Left ventricle myocardium inferior (tissue), 1 donor: ENCODE results near the gene CITED4. TPM values are rescaled to one million over a fixed set of nuclear protein-coding genes. Genes with fewer than 3 reads are reported as not detected.

Experiments
- DNase-seq: peaks from one replicate; pipeline ENCODE4 v3.0.0-alpha.2; 2020
- H3K27ac ChIP-seq: fragments of 200-600 bp; replicated peaks from 2 replicates; pipeline ENCODE4 v1.8.0; 2021
- H3K27me3 ChIP-seq: fragments of 200-600 bp; 2 replicates; pipeline ENCODE4 v1.8.0; 2021; ENCODE audit warnings: low read depth
- H3K36me3 ChIP-seq: fragments of 200-600 bp; 2 replicates; pipeline ENCODE4 v1.8.0; 2021
- H3K4me1 ChIP-seq: fragments of 200-600 bp; 2 replicates; pipeline ENCODE4 v1.8.0; 2021
- H3K4me3 ChIP-seq: fragments of 200-600 bp; 2 replicates; pipeline ENCODE4 v1.8.0; 2021; ENCODE audit warnings: mild to moderate bottlenecking, moderate library complexity
- H3K9me3 ChIP-seq: fragments of 200-600 bp; replicated peaks from 2 replicates; pipeline ENCODE4 v1.8.0; 2021
- intact Hi-C: fragments of 100-400 bp; cut with micrococcal nuclease; formaldehyde crosslinking; loops from one replicate; pipeline ENCODE4 v1.11.0; 2022
- total RNA-seq: library from RNA; stranded (reverse); fragmentation: NEBNext Ultra II Directional; extraction: Animal tissue kit (Norgen Biotek cat#: 25700); gene quantifications from one replicate; pipeline ENCODE4 v1.2.1, GENCODE V29; 2021
- TF ChIP-seq, protein P1 (sequence below): fragments of 200-600 bp; IDR thresholded peaks from 2 replicates; pipeline ENCODE4 v1.8.0; 2021; ENCODE audit warnings: antibody characterized with exemption, mild to moderate bottlenecking, borderline replicate concordance
- donor health status: DM: no; HTN: yes; CAD: no; lungs with severe emphysema.

CITED4 gene
- total RNA-seq, 1 donor from 2014 or later: 24.4 TPM

DNA sequence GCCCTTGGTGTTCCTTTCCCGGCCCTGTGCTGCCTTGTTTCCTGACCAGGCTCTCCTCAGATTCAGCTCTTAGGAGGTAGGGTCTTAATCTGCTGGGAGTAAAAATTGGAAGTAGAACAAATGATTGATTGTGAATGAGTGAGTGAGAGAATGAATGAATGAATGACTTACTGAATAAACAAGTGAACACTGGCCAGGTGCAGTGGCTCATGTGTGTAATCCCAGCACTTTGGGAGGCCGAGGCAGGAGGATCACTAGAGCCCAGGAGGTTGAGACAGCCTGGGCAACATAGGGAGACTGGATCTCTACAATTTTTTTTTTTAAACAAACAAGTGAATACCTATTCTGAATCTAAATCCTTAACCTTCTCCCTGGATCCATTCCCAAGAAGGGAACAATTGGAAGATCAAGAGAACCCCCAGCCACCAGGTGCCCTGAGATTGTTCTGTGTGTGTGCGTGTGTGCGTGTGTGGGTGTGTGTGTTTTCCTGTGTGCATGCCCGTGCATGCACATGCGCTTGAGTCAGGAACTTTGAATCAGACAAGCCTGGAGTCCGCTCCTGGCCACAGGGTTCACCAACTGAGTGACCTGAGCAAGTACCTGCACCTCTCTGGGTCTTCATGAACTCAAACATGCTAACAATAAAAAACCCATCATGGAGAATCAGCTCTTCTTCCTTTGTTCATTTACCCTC, 24.3 kb upstream of the CITED4 start:
- H3K9me3 ChIP-seq: no peaks in the 10 kb centered on the region
- H3K4me3 ChIP-seq: no peak overlapping the region
- TF ChIP-seq, protein P1, sequence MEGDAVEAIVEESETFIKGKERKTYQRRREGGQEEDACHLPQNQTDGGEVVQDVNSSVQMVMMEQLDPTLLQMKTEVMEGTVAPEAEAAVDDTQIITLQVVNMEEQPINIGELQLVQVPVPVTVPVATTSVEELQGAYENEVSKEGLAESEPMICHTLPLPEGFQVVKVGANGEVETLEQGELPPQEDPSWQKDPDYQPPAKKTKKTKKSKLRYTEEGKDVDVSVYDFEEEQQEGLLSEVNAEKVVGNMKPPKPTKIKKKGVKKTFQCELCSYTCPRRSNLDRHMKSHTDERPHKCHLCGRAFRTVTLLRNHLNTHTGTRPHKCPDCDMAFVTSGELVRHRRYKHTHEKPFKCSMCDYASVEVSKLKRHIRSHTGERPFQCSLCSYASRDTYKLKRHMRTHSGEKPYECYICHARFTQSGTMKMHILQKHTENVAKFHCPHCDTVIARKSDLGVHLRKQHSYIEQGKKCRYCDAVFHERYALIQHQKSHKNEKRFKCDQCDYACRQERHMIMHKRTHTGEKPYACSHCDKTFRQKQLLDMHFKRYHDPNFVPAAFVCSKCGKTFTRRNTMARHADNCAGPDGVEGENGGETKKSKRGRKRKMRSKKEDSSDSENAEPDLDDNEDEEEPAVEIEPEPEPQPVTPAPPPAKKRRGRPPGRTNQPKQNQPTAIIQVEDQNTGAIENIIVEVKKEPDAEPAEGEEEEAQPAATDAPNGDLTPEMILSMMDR: no peak
- intact Hi-C loops: no loop called here
- no peaks in the 10 kb centered on the region for H3K36me3 ChIP-seq
- peaks cover 27% of the 10 kb centered on the region for H3K27me3 ChIP-seq
- H3K4me1 ChIP-seq: peaks cover 18% of the 10 kb centered on the region
- DNase-seq: no peak
- no peak overlapping the region for H3K27ac ChIP-seq

- intact Hi-C loops: no loop called here
- H3K27me3 ChIP-seq: peaks cover 27% of the 10 kb centered on the region
- no peaks in the 10 kb centered on the region for H3K9me3 ChIP-seq
- peaks cover 26% of the 10 kb centered on the region for H3K4me1 ChIP-seq
- DNase-seq: no peak
- TF ChIP-seq, protein P1: no peak
- peak overlapping the region; percentile 53 for H3K4me3 ChIP-seq
- H3K27ac ChIP-seq: no peak overlapping the region
- H3K36me3 ChIP-seq: no peaks in the 10 kb centered on the region
Observed at GRCh38 chr1:40884055-40884795, 22.1 kb upstream of the CITED4 start.

DNA sequence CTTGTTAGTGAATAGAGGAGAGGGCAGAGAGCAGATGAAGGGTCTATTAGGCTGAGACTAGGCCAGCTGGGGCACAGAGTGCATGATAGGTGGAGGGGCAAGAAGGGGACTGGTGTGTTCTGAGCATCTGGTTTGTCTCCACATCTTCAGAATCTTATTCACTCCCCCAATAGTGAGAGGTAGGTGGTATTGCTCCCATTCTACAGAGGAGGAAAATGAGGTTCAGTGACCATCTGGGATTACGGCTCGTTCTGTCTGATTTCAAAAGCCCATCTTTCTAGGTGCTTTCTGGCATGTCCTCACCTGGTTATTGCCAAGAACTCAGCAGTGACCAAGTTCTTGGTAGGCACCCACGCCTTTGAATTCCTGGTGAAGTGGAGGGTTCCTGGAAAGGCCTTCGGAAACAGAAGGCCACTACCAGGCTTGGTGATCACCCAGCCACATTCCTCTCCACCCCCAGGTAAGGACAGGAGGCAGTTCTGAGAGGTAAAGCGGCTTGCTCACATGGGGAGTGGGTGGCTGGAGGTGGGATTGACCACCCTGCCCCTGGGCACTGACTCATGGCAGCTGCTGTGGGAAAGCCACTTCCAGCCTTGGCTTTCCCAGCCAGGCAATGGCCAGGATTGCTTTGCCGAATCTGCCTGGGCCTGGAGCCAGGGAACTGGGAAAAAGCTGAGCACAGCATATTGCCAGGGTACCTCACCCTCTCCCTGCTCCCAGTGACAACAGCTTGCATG, 18.8 kb upstream of the CITED4 start:
- DNase-seq: no peak
- peaks cover 39% of the 10 kb centered on the region for H3K4me1 ChIP-seq
- peaks cover 9% of the 10 kb centered on the region for H3K9me3 ChIP-seq
- peaks cover 27% of the 10 kb centered on the region for H3K27me3 ChIP-seq
- no peak overlapping the region for H3K27ac ChIP-seq
- H3K36me3 ChIP-seq: no peaks in the 10 kb centered on the region
- H3K4me3 ChIP-seq: no peak overlapping the region
- intact Hi-C loops: no loop called here
- TF ChIP-seq, protein P1: no peak

DNA sequence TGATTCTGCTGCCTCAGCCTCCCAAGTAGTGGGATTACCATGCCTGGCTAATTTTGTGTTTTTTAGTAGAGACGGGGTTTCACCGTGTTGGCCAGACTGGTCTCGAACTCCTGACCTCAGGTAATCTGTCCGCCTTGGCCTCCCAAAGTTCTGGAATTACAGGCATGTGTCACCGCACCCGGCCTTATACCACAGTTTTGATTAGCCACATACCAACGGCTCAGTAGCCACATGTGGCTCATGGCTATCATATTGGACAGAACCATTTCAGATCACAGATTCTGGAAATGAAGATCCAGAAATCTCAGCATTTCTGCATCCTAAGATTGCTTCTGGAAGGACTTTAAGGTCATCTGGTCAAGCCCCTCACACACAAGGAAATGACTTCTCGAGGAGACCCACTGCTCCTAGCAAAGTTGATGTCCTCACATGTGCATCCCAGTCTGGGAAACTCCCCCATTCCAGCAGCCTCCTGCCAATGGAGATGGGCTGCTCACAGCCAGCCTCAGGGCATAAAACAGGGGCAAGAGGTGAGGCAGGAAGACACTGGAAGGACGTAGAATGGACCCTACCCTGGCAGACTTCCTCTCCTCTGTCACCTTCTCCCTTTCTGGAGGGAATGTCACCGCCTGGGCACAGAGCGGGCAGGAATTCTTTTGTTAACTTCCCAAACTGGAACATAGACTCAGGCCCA, 17.5 kb upstream of the CITED4 start:
- Histone ChIP-seq H3K27ac (no peak overlapping the region), H3K4me1 (peaks cover 45% of the 10 kb centered on the region), H3K36me3 (no peaks in the 10 kb centered on the region), H3K27me3 (peaks cover 23% of the 10 kb centered on the region), H3K9me3 (peaks cover 11% of the 10 kb centered on the region), H3K4me3 (no peak overlapping the region)
- TF ChIP-seq, protein P1: no peak
- intact Hi-C loops: no loop called here
- no peak for DNase-seq

GRCh38 chr1:40878906-40879305, 16.7 kb upstream of the CITED4 start:
- intact Hi-C loops: no loop called here
- no peak overlapping the region for H3K4me3 ChIP-seq
- TF ChIP-seq, protein P1: no peak
- no peak for DNase-seq
- H3K4me1 ChIP-seq: peaks cover 39% of the 10 kb centered on the region
- no peak overlapping the region for H3K27ac ChIP-seq
- no peaks in the 10 kb centered on the region for H3K36me3 ChIP-seq
- H3K9me3 ChIP-seq: peaks cover 11% of the 10 kb centered on the region
- H3K27me3 ChIP-seq: peaks cover 16% of the 10 kb centered on the region
